ENCODE results near the gene SBF1.
"Not testable (repeated sequence)": the region's sequence is repeated elsewhere in the genome, so short reads cannot be mapped to it uniquely, and the experiment has no call there.

SBF1 gene

DNA sequence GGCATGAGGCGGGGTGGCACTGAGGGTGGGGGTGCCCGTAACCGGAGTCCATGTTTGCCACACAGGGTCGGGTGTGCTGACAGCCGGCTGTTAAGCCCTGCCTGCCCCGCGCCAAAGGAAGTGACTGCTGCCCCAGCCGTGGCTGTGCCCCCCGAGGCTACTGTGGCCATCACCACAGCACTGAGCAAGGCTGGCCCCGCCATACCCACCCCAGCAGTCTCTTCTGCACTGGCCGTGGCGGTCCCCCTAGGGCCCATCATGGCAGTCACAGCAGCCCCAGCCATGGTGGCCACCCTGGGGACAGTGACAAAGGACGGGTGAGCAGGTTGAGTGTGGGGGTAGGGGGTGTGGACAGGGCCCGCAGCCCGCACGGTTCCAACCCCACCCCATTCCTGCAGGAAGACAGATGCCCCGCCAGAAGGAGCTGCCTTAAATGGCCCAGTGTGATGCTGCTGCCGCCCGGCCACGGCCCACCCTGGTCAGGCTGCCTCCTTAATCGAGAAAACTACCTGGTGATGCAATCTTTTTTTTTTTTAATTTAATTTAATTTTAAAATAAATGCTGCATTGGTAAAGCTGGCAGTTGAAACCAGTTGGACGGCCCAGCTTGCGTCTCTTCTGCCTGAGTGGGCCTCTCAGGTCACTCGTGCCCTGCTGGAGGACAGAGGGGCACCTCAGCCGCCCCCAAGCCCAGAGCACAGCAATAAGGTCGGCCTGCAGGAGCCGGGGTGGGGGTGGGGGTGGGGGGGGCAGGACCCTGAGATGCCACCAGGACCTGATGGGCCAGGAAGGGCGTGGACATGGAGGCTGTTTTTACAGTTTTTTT lies 30.8 kb downstream of the SBF1 start:
- no peak for DNase-seq (ENCODE audit: low read depth)

DNA sequence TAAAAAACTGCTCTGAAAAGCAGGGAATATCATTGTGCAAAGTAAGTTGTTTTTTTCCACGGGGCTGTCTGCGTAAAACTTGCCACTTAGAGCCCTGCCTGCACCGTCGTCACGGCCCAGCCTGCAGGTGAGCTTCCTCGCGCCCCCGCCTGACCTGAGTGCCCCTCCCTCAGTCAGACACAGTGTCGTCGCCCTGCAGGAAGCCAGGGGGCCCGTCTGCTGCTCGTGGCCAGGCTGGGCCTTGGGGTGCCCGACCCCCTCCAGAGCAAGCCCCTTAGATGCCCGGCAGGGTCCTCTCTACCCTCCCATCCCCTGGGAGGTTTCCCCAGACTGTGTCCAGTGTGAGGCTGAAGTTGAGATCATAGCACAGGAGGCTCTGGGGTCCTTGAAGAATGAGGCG lies 31.6 kb downstream of the SBF1 start:
- no peak for DNase-seq (ENCODE audit: low read depth)

DNA sequence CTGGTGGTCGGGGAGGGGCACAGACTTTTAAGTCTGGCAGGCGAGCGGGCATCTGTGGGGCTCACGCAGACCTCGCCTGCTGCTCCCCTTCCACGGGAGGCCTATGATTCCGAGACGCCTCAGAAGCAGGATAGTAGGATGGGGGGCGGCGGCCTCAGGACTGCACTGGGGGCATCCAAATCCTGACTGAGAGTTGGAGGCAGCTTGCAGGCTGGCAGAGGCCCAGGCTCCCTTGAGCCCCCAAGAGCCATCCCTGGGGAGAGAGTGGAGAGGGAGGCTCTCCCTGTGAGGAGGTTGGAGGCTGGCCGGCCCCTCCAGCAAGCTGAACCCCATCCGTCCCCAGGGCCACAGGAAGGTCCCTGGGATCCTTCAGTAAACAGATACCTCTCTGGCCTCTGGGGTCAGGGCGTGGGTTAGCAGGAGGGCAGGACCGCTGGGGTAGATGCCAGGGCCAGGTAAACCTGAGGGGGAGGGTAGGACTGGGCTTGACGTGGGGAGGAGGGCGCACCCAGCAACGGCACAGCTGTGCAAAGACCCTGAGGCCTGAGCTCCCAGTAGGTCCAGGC lies 33.3 kb downstream of the SBF1 start:
- no peak for DNase-seq (ENCODE audit: low read depth)

DNA sequence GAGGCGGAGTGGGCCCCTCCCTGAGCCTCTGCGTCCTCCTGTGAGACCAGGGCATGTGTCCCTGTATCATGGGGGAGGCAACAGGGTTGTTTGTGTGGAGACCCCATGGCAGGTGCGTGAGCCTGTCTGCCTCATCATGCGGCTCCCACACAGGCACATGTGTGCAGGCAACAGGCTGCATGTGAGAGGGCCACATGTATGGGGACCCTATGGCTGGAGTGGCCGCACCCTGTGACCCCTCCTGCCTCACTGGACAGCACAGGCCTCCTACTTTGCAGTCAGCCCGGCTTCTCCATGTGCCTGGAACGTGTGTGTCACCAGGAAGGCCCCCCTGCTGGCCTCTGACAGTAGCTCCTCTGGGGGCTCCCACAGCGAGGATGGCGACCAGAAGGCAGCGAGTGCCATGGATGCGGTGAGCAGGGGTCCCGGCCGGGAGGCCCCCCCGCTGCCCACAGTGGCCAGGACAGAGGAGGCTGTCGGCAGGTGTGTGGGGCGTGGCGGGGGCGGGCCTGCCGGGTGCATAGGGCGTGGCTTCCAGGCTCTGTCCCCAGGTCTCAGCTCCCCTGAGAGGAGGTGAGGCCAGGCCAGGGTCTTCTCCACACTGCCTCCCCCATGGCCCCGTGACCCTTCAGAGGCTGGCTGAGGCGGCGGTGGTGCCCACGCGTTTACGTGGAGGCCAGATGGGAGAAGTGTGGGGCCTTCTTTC lies 34.1 kb downstream of the SBF1 start:
- no peak for DNase-seq (ENCODE audit: low read depth)

DNA sequence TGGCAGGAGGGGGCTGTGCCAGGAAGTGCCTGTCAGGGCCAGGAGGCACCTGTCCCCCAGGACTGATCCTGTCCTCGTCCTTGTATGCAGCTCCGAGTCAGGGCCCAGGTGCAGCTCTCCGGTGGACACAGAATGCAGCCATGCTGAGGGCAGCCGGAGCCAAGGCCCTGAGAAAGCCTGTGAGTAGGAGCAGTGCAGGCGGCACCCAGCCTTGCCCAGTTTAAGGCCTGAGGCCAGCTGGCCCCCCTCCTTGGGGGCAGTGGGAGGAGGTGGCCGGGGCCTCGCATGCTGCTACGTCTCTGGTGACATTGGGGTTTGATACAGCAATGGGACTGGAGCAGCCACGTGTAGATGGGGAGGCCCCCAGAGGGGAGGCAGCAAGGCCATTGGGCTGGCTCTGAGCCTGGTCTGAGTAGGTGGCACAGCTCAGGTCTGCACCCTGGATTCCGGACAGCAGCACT lies 34.9 kb downstream of the SBF1 start:
- DNase-seq (ENCODE audit: low read depth) = no peak

DNA sequence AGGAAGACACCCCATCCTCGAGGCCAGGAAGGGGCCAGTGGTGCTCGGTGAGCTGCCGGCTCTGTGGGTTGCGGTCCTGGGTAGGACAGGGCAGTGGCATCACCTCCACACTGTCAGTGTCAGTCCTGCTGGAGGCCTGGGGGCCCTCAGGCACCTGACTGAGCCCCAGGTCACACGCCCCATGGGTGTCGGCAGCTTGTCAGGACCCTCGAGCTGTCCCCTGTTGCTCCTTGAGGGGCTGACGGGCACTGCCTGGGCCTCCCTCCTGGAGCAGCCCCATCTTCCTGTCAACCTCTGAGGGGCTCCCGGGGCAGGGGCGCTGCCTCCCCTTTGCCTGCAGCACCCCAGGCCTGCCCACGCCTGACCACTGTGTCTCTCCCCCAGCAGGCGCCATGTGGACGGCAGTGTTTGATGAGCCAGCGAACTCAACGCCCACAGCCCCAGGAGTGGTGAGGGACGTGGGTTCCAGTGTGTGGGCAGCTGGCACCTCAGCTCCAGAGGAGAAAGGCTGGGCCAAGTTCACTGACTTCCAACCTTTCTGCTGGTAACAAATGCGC lies 35.4 kb downstream of the SBF1 start:
- DNase-seq (ENCODE audit: low read depth) = no peak

DNA sequence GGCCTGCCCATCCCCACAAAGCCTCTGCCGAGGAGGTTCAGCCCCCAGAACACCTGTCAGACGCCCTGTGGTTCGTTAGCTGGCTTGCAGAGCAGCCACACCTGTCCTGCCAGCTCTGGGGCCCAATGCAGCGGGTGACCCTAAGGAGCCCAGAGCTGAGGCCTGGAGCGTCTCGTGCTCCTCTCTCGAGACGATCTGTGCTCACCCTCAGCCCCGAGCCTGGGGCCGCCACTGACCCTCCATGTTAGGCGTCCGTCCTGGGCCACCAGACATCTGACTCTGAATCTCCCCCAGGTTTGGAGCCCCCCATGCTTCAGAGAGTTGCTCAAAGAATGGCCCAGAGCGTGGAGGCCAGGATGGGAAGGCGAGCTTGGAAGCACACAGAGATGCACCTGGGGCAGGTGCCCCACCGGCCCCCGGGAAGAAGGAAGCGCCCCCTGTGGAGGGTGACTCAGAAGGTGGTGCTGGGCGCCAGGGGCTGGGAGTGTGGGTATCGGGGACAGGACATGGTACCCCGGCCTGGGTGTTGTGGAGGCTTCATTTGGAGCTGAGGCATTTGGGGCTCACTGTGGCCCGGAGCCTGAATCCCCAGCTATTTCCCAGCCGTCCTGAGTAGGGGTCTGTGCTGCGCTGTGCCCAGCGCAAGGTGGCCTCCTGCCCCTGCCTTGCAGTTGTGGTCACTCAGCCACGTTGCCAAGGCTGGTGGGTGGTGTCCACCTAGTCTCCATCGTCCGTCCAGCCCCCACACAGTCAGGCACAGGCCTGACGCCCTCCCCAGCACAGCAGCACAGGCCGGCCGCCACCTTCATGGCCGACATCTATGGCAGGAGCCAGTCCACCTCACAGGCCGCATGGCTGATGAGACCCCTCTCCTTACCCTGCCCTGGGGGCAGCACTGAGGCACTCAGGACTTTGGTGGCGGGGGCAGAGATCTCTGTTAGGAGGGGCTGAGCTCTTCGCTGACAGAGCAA lies 36.2 kb downstream of the SBF1 start:
- no peak for DNase-seq (ENCODE audit: low read depth)

DNA sequence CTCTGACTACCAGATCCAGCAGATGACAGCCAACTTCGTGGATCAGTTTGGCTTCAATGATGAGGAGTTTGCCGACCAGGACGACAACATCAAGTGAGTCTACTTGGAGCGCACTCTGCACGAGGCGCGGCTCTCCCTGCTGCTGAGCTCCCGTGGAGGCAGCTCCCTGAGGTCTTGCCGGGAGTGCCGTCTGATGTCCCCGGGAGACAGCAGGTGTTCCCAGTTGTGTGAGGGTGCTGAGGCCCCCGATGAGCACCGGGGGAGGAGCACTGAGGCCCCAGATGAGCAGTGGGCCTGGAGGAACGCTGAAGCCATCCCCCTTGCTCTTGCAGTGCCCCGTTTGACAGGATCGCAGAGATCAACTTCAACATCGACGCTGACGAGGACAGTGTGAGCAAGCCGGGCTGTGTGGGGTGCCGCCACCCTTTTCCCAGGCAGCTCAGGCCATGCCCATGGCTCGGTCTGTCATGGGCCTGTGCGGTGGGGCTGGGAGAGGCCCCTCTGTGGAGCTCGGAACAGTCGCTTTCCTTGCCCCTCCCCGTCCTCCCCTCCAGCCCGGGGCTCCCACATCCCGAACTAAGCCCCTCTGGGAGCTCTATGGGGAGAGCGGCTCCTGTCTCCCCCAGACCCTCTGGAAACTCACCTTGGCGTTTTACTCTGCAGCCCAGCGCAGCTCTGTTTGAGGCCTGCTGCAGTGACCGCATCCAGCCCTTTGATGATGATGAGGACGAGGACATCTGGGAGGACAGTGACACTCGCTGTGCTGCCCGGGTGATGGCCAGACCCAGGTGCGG lies 37.1 kb downstream of the SBF1 start:
- DNase-seq (ENCODE audit: low read depth) = no peak

DNA sequence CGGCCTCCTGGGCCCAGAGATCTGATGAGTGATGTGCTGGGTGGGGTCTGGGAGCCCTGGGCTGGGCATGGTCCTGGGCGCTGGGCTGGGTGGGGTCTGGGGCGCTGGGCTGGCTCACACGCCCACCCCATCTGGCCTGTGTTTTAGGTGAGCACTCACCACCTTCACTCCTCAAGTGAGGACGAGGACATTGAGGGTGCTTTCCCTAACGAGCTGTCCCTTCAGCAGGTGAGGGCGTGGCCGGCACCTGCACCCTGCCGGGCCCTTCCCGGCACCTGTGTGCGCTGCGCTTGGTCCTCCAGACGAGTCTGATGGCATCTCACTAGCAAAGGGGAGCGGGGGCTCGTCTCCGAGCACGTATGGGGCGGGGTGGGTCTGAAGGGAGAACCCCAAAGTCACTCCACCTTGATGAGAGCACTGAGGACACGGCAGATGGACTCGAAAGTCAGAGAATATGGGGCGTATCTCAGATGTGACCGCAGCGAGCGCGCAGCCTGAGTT lies 37.9 kb downstream of the SBF1 start:
- no peak for DNase-seq (ENCODE audit: low read depth)

DNA sequence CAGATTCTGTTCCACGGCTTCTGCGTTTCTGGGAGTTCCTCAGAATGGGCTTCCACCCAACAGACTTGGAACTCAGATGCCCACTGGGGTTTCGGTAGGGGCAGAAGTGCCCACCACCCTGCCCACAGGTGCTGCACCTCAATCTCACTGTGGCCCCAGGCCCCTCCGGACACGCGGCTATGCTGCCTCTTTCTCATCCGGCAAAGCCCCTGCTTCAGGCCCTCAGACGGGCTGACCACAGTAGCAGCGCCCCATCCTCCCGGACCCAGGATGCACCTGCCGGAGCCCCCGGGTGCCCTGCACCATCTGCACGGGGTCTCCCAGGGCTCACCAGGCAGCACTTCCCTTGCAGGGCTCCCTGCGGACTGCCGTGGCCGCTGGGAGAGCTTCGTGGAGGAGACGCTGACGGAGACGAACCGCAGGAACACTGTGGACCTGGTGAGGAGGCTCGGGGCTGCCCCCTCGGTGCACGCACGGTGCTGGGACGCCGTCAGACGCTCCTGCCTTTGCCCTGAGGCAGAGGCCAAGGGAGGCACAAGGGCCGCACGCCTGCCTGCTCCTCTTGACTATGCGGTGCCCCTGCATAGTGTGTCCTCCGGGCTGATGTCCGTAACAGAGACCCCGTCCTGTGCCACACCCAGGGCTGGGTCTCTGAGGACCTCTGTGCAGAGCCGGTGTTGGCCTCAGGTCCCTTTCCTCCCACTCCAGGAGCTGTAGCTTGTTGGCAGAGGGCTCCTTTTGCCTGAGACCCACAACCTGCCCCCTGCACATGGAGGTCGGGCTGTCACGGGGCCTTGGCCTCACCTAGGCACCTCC lies 38.6 kb downstream of the SBF1 start:
- no peak for DNase-seq (ENCODE audit: low read depth)

DNA sequence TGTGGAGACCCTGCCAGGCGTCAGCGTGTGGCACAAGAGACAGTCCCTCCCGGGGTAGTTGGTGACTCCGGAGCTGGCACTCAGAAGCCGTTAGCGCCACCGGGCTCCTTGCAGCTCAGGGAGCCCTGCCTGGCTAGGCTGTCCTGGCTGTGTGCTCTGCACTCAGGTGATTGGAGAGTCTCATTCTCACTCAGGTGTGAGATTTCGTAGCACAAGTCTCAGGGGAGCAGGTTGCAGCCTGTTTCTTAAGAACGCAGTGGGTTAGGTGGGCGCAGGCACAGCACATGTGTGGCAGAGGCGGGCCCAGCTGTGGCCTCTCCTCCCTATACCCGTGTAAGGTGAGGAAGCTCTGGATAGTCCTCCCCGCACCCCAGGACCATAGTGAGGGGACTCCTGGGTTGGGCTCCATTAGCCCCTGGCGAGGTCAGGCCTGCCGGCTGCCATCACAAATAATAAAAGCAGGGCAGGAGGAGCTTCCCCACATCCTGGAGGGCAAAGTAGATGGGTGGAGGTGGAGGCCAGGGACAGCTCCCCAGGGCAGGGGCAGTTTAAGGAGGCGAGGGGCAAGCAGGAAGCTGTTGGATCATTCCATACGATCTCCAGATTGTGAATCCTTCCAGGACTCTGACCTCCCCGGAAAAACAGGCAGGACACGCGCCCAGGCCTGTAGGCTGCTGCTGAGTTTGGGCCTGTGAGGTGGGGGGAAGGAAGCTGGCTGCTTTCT lies 39.4 kb downstream of the SBF1 start:
- DNase-seq (ENCODE audit: low read depth) = no peak

DNA sequence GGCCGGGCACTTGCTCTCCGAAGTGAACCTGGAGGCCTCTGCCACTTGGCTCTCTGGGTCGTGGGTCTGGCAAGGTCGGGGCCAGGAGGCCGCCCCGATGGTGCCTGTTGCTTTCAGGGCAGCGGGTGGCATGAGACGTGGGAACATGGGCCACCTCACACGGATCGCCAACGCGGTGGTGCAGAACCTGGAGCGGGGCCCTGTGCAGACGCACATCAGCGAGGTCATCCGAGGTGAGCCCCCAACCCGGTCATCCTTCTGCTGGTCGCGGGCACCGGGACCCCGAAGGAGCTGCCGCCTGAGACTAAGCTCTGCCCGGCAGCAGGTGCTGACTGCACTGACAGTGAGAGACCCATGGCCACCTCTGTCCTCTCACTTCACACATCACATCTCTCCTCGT lies 40.0 kb downstream of the SBF1 start:
- no peak for DNase-seq (ENCODE audit: low read depth)

DNA sequence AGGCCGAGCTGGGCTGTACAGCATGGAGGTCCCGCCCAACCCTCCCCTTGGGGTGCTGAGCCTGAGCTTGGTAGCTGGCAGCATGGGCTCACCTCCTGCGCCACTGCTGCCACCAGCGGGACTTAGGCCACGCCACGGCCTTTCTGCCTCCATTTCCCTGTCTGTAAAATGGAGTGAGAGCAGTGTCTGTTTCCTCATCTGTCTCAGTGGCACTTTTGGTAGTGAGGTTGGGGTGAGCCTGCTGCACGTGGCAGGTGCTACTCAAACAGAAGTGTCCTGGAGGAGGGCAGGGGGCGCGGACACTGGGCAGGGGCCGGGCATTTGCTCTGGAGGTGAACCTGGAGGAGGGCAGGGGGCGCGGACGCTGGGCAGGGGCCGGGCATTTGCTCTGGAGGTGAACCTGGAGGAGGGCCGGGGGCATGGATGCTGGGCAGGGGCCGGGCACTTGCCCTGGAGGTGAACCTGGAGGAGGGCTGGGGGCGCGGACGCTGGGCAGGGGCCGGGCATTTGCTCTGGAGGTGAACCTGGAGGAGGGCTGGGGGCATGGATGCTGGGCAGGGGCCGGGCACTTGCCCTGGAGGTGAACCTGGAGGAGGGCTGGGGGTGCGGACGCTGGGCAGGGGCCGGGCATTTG lies 41.8 kb downstream of the SBF1 start:
- DNase-seq (ENCODE audit: low read depth) = not testable (repeated sequence)

DNA sequence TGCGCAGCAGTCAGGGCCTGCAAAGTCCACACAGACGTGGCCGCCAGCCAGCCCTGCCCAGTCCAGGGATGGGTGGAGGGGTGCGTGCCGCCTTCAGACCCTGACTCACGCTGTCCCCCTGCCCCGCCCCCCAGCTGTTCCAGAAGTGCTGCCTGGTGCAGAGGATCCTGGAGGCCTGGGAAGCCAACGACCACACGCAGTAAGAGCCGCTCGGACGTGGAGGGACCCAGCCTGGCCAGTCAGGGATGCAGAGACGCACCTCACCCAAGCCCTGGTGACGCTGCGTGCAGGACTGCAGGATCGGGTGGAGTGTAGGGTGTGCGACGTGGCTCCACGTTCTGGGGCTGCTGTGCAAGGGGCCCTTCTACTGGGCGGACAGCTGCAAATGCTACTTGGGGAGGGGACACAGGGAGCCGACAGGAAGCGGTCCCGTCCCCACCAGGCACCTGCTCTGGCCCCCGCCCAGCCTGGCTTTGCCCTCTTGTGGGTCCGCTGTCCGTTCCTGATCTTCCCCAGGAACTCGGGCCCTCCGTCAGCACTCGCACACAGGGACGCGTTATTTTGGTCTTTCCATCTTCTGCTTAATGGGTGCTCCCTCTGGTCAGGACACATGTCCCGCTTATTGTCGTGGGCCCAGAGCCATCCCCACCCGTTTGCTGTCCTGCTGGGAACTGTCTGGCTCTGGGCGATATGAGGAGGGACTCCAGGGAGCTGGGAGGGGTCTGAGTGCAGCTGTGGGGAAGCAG lies 42.5 kb downstream of the SBF1 start:
- no peak for DNase-seq (ENCODE audit: low read depth)

DNA sequence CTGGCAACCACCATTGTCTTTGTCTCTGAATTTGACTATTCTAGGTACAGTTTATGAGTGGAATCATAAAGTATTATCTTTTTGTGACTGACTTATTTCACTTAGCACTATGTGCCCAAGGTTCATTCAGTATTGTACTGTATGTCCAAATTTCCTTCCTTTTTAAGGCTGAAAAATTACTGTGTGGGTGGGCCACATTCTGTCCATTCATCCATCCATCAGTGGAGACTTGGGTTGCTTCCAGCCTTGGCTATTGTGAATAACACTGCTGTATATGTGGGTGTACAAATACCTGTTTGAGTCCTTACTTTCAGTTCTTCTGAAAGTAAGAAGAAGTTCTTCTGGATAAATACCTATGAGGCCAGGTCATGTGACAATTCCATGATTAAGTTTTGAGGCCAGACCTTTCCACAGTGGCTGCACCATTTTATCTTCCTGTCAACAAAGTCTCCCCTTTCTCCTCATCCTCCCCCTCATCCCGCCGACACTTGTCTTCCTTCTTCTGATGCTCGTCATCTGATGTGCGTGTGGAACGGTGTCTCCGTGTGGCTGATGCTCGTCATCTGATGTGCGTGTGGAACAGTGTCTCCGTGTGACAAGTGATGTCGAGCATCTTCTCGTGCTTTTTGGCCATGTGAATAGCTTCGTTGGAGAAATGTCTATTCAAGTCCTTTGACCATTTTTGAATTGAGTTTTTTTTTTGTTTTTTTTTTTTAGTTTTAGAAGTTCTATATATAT lies 49.5 kb downstream of the SBF1 start:
- DNase-seq (ENCODE audit: low read depth) = no peak

DNA sequence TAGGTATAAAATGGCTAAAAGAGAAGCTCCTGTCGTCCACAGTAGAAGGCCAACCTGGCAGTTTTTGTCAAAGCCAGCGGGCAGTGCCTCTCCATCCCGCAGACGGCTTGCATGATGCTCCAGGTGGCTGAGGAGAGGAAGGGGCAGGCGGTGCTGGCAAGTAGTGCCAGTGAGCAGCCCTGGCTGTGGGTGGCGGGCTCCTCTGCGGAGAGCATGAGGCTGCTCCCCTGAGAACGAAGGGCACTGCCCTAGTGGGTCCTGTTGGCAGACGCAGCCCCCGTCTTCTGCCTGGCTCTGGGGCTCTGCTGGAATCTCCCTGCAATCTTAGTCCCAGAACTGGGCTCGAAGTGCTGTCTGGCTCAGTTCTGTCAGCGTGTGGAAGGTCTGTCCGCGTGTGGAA lies 50.9 kb downstream of the SBF1 start:
- DNase-seq (ENCODE audit: low read depth) = no peak
